ENCODE measurements around the gene AP2A2.
"Not testable (repeated sequence)": the region's sequence is repeated elsewhere in the genome, so short reads cannot be mapped to it uniquely, and the experiment has no call there.

Gene AP2A2

GRCh38 chr11:952406-953385, 27.0 kb downstream of the AP2A2 start:
- DNase-seq (ENCODE audit: low spot score in 2 of 2) (no peak), ATAC-seq (no peak)
- peaks cover 4% of the 10 kb centered on the region for H3K9me3 Mint-ChIP-seq
- peak overlapping the region; percentile 2 for H3K27ac Mint-ChIP-seq
- H3K4me3 Mint-ChIP-seq, result no peak overlapping the region
- H3K36me3 Mint-ChIP-seq, result no peaks in the 10 kb centered on the region
- peaks cover 46% of the 10 kb centered on the region for H3K4me1 Mint-ChIP-seq

DNA sequence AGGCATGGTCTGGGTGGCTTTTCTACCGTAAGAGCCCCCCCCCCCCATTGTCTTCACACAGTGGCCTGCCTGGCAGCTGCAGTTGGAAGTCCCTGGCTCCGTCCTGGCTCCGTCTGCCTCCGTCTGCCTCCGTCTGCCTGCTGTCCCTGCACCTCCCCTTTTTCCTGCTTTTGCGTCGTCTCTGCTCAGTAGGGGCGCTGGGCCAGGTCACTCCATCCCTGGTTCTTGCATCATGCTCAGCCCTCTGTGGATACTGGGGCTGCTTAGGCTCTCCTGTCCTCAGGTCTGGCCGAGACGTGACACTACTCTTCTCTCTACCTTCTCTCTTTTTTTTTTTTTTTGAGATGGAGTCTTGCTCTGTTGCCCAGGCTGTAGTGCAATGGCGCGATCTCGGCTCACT, 27.8 kb downstream of the AP2A2 start:
- peak overlapping the region; percentile 75 for H3K27ac Mint-ChIP-seq
- DNase-seq (ENCODE audit: low spot score in 2 of 2) (no peak), ATAC-seq (no peak)
- no peaks in the 10 kb centered on the region for H3K9me3 Mint-ChIP-seq
- no peaks in the 10 kb centered on the region for H3K36me3 Mint-ChIP-seq
- peaks cover 50% of the 10 kb centered on the region for H3K4me1 Mint-ChIP-seq
- no peak overlapping the region for H3K4me3 Mint-ChIP-seq

DNA sequence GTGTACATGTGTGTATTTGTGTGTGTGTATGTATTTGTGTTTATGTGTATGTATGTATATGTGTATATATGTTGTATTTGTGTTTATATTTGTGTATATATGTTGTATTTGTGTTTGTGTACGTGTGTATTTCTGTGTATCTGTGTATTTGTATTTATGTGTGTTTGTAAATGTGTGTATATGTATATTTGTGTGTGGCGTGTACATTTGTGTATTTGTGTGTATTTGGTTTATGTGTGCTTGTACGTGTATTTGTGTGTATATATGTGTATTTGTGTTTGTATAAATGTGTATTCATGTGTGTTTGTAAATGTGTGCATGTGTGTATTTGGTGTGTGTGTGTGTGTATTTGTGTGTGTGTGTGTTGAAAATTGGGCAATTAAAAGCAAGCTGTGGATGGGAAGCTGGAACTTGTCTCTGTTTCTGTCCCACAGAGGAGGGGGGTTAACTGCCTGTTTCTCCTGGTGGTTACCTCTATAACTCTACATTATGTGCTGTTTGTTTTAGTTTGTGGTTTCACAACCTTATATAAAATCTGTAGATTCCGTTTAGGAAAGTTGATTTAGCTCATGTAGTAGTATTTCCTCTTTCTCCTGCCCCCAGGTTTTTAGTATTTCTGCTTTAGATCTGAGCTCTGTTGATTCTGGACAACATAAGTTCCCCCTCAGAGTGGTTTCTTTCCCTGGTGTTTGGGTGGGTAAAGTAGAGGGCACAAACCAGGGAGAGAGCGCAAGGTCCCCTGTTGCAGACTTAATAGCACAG, 28.9 kb downstream of the AP2A2 start:
- Mint-ChIP-seq H3K4me3 (no peak overlapping the region), H3K27ac (peak overlapping the region; percentile 75), H3K36me3 (peaks cover 2% of the 10 kb centered on the region), H3K4me1 (peaks cover 50% of the 10 kb centered on the region), H3K9me3 (no peaks in the 10 kb centered on the region)
- ATAC-seq, result no peak
- DNase-seq (ENCODE audit: low spot score in 2 of 2), result no peak

DNA sequence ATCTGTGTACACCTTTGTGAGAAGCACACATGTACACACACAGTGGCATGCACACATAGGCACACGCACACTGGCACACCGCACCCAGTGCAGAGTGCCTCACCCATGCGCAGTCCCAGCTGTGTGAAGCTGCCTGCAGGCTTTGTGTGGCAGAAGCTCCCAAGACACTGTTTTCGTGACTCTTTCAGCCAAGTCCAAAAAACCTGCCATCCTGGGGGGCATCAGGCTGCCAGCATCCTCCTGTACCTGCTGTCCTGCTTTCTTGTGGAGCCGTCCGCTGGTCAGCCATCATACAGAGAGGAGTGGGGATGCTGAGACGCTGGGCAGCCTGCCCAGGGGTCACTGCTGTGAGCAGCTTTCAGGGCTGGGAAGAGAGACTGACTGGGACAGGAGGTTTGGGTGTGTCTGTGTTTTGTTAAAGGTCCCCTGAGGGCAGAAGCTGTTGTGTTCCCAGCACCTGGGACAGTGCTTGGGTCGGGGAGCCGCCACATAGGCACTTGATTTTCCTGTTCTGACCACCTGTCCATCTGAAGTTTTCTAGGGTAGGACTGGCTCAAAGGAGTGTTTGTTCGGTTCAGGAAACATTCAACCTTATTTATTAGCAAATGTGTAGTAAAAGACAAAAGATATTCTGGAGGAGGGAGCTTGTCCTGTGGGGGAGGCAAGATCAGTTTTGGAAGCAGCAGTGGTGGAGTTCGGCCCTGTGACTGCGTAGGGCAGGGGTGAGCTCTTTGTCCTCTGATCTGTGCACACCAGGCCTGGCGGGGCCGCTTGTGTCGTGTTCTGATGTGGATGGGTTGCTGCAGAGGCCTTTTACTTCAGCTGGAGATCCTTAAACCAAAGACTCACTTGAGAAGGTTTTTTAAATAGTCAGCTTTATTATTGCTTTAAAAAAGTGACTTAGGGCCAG, 29.7 kb downstream of the AP2A2 start:
- H3K36me3 Mint-ChIP-seq, result peaks cover 11% of the 10 kb centered on the region
- ATAC-seq, result no peak
- peak overlapping the region; percentile 75 for H3K27ac Mint-ChIP-seq

DNA sequence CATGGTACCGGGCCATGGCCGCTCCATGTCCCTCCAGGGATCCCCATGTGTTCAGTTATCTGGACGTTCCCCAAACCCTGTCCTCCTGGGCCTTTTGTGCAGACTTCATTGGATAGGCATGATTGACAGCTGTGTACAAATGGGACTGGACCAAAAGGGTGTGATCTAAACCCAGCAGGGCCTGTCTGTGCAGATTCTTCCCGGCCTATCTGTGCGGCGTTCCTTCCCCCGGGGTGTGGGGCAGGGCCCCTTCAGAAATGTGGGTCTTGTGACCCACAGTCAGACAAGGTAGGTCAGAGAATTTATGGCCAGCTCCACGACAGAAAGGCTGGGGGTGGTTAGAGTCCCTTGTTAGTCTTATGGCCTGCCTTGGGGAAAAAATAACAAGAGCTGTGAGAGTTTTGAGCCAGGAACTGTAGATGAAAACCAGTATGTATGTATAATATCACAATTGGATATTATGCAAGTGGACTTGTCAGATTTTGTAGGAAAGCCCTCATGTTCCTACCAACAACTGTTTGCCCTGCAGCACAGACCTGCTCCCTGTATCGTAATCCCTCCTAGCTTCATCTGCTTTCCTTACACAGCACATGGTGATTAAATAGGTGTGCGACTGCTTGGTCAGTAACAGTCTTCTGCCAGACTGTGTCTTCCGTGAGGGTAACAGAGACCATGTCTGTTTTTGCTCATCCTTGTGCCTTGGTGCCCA, 31.7 kb downstream of the AP2A2 start:
- no peak for DNase-seq (ENCODE audit: low spot score in 2 of 2)
- peaks cover 48% of the 10 kb centered on the region for H3K4me1 Mint-ChIP-seq

More for the DNA sequence above, 29.7 kb downstream of the AP2A2 start:
- H3K9me3 Mint-ChIP-seq, result no peaks in the 10 kb centered on the region
- no peak overlapping the region for H3K4me3 Mint-ChIP-seq
- no peak for DNase-seq (ENCODE audit: low spot score in 2 of 2)
- H3K4me1 Mint-ChIP-seq, result peaks cover 50% of the 10 kb centered on the region

DNA sequence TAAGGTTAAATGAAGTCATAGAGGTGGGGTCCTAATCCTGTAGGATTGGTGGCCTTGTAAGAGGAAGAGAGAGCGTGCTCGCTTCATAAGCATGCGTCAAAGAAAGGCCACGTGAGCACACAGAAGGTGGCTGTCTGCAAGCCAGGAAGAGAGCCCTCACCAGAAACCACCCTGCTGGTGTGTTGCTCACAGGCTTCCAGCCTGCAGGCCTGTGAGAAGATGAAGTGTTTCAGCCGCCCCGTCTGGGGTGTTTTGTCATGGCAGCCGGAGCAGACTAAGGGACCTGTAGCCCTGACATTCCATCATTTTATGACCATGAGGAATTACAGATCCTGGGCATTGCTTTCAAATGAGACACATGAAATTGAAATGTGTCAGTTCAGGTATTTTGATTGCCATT, 32.4 kb downstream of the AP2A2 start:
- Mint-ChIP-seq H3K27ac (peak overlapping the region; percentile 86), H3K4me3 (no peak overlapping the region), H3K4me1 (peaks cover 41% of the 10 kb centered on the region), H3K9me3 (no peaks in the 10 kb centered on the region), H3K36me3 (peaks cover 33% of the 10 kb centered on the region)
- ATAC-seq (no peak), DNase-seq (ENCODE audit: low spot score in 2 of 2) (no peak)

More for the DNA sequence above, 31.7 kb downstream of the AP2A2 start:
- Mint-ChIP-seq H3K9me3 (no peaks in the 10 kb centered on the region), H3K27ac (no peak overlapping the region), H3K4me3 (no peak overlapping the region), H3K36me3 (peaks cover 25% of the 10 kb centered on the region)
- ATAC-seq, result no peak

- H3K4me3 Mint-ChIP-seq, result no peak overlapping the region
- DNase-seq (ENCODE audit: low spot score in 2 of 2), result no peak
- H3K4me1 Mint-ChIP-seq, result peaks cover 32% of the 10 kb centered on the region
- H3K9me3 Mint-ChIP-seq, result no peaks in the 10 kb centered on the region
- ATAC-seq, result no peak
- peak overlapping the region; percentile 86 for H3K27ac Mint-ChIP-seq
- H3K36me3 Mint-ChIP-seq, result peaks cover 33% of the 10 kb centered on the region
Observed at GRCh38 chr11:959027-959426, 33.4 kb downstream of the AP2A2 start.

DNA sequence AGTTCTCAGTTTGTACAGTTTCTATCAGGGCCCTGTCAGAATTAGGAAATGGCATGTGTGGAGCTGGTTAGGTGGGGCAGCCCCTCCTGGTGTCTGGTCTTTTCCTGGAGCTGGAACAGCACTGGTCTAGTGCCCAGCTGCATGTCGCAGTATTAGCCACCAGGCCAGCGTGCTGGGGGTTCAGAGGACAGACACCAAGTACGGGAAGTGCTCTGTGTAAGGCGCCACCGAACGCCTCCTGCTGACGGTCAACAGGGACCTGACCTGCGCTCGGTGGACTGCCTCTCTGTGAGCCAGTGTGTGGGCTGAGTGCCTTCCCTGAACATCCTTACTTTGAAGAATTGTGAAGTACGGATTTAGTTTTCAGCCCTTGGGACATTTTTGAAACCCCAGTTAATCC, 33.9 kb downstream of the AP2A2 start:
- DNase-seq (ENCODE audit: low spot score in 2 of 2) (no peak), ATAC-seq (no peak)
- peaks cover 30% of the 10 kb centered on the region for H3K4me1 Mint-ChIP-seq
- H3K36me3 Mint-ChIP-seq, result peaks cover 38% of the 10 kb centered on the region
- no peaks in the 10 kb centered on the region for H3K9me3 Mint-ChIP-seq
- no peak overlapping the region for H3K27ac Mint-ChIP-seq
- no peak overlapping the region for H3K4me3 Mint-ChIP-seq

DNA sequence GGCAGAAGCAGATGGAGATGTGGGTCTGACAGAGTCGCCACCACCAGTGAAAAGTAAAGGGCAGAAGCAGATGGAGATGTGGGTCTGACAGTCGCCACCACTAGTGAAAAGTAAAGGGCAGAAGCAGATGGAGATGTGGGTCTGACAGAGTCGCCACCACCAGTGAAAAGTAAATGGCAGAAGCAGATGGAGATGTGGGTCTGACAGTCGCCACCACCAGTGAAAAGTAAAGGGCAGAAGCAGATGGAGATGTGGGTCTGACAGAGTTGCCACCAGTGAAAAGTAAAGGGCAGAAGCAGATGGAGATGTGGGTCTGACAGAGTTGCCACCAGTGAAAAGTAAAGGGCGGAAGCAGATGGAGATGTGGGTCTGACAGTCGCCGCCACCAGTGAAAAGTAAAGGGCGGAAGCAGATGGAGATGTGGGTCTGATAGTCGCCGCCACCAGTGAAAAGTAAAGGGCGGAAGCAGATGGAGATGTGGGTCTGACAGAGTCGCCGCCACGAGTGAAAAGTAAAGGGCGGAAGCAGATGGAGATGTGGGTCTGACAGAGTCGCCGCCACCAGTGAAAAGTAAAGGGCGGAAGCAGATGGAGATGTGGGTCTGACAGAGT, 35.7 kb downstream of the AP2A2 start:
- ATAC-seq; H3K4me3 Mint-ChIP-seq; H3K27ac Mint-ChIP-seq; H3K9me3 Mint-ChIP-seq; DNase-seq (ENCODE audit: low spot score in 2 of 2): not testable (repeated sequence)
- Mint-ChIP-seq H3K4me1 (peaks cover 25% of the 10 kb centered on the region), H3K36me3 (peaks cover 40% of the 10 kb centered on the region)

DNA sequence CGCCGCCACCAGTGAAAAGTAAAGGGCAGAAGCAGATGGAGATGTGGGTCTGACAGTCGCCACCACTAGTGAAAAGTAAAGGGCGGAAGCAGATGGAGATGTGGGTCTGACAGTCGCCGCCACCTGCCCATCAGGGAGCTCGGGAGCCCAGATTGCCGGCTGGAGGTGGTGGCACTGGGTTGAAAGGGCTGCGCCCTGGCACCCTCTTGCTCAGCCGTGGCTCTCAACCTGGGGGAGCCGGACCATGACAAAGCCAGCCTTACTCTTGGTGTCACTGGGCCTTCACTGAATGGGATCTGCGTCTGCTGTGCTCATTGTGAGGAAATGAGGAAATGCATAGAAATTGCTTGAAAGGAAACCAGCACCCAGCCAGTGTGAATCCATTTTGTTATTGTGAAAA, 36.3 kb downstream of the AP2A2 start:
- ATAC-seq (no peak), DNase-seq (ENCODE audit: low spot score in 2 of 2) (no peak)
- no peak overlapping the region for H3K27ac Mint-ChIP-seq
- peaks cover 23% of the 10 kb centered on the region for H3K4me1 Mint-ChIP-seq
- peaks cover 40% of the 10 kb centered on the region for H3K36me3 Mint-ChIP-seq
- H3K4me3 Mint-ChIP-seq, result no peak overlapping the region
- H3K9me3 Mint-ChIP-seq, result no peaks in the 10 kb centered on the region

DNA sequence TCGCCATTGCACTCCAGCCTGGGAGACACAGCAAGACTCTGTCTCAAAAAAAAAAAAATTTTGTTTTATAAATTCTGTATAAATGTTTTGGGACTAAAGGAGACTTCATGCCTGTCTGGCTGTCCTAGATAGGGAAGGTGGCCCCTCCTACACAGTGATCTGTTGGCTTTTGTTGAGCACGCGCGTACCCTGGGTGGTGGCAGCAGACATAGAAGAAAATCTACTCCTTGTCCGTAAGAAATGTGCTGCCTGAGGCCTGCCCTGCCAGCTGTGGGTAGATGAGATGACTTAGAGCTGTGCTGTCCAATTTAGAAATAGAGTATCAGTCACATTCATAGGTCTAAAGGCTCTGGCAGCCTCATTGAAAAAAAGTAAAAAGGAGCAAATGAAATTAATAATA, 37.0 kb downstream of the AP2A2 start:
- Mint-ChIP-seq H3K27ac (no peak overlapping the region), H3K4me3 (no peak overlapping the region), H3K36me3 (peaks cover 40% of the 10 kb centered on the region), H3K9me3 (no peaks in the 10 kb centered on the region), H3K4me1 (peaks cover 16% of the 10 kb centered on the region)
- DNase-seq (ENCODE audit: low spot score in 2 of 2) (no peak), ATAC-seq (no peak)

DNA sequence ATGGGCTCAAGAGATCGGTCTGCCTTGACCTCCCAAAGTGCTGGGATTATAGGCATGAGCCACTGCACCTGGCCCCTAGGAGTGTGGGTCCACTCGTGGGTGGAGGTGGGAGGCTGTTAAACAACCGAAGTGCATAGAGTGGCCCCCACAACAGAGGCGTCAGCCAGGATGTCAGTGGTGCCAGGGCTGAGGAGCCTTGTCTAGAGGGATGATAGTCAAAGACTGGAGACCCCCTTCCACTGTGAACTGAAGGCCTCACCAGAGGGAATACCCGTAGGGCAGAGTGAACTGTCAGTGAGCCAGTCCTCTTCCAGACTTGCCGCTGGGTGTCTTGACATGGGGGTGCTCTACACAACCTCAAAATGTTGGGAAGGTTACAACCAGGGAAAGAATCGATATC, 38.2 kb downstream of the AP2A2 start:
- Mint-ChIP-seq H3K4me3 (no peak overlapping the region), H3K27ac (no peak overlapping the region), H3K4me1 (peaks cover 12% of the 10 kb centered on the region), H3K36me3 (peaks cover 47% of the 10 kb centered on the region), H3K9me3 (no peaks in the 10 kb centered on the region)
- DNase-seq (ENCODE audit: low spot score in 2 of 2), result peak in 1 of 2 donors; percentile 54
- ATAC-seq, result no peak

- ATAC-seq (peak; percentile 51), DNase-seq (ENCODE audit: low spot score in 2 of 2) (no peak)
- no peaks in the 10 kb centered on the region for H3K9me3 Mint-ChIP-seq
- H3K27ac Mint-ChIP-seq, result peak overlapping the region; percentile 39
- H3K4me1 Mint-ChIP-seq, result peaks cover 21% of the 10 kb centered on the region
- H3K4me3 Mint-ChIP-seq, result no peak overlapping the region
- peaks cover 41% of the 10 kb centered on the region for H3K36me3 Mint-ChIP-seq
Observed at GRCh38 chr11:965206-965775, 39.6 kb downstream of the AP2A2 start.
